ENCODE data around the gene SDHC. TPM values are rescaled to one million over a fixed set of nuclear protein-coding genes. Genes with fewer than 3 reads are reported as not detected.
"Not testable (repeated sequence)": the region's sequence is repeated elsewhere in the genome, so short reads cannot be mapped to it uniquely, and the experiment has no call there.

SDHC gene
- total RNA-seq, 1 experiment from 2014 or later = 204 TPM

GRCh38 chr1:161407451-161407985, 93.3 kb downstream of the SDHC start:
- H3K27me3 Mint-ChIP-seq (ENCODE audit: insufficient read depth, unreplicated experiment) = no peaks in the 10 kb centered on the region
- CTCF ChIA-PET = interaction anchor here (0.6 to 0.7 kb wide), 2 partner anchors 9 to 220 kb away, joined by 3 to 5 read pairs; no protein-coding TSS in a partner anchor
- no peak for DNase-seq (ENCODE audit: unreplicated experiment)
- TF ChIP-seq CTCF (IDR thresholded peaks at IDR 0.05; ENCODE audit: unreplicated experiment) = no peak
- POLR2A ChIA-PET = interaction anchor here (0.6 to 0.8 kb wide), 2 partner anchors 16 to 32 kb away, joined by 3 read pairs; no protein-coding TSS in a partner anchor
- H3K4me1 Mint-ChIP-seq (ENCODE audit: insufficient read depth, unreplicated experiment) = no peaks in the 10 kb centered on the region
- no TSS peak for BruUV-seq (replicated peaks)
- H3K27ac Mint-ChIP-seq (ENCODE audit: low read depth, unreplicated experiment) = no peak overlapping the region
- no peak overlapping the region for H3K4me3 Mint-ChIP-seq (ENCODE audit: unreplicated experiment)
- intact Hi-C loops (cut with micrococcal nuclease) = no loop called here
- H3K36me3 Mint-ChIP-seq (ENCODE audit: insufficient read depth, unreplicated experiment) = no peaks in the 10 kb centered on the region
- H3K9me3 Mint-ChIP-seq (ENCODE audit: unreplicated experiment) = no peaks in the 10 kb centered on the region

GRCh38 chr1:161408429-161409052, 94.4 kb downstream of the SDHC start:
- Mint-ChIP-seq H3K36me3 (ENCODE audit: insufficient read depth, unreplicated experiment) (no peaks in the 10 kb centered on the region), H3K27me3 (ENCODE audit: insufficient read depth, unreplicated experiment) (no peaks in the 10 kb centered on the region), H3K27ac (ENCODE audit: low read depth, unreplicated experiment) (no peak overlapping the region), H3K4me1 (ENCODE audit: insufficient read depth, unreplicated experiment) (no peaks in the 10 kb centered on the region), H3K9me3 (ENCODE audit: unreplicated experiment) (no peaks in the 10 kb centered on the region), H3K4me3 (ENCODE audit: unreplicated experiment) (no peak overlapping the region)
- no TSS peak for BruUV-seq (replicated peaks)
- CTCF ChIA-PET = interaction anchor here (0.7 to 1.0 kb wide), 3 partner anchors 8 to 629 kb away, joined by 3 to 4 read pairs (median 3); no protein-coding TSS in a partner anchor
- no peak for DNase-seq (ENCODE audit: unreplicated experiment)
- TF ChIP-seq CTCF (IDR thresholded peaks at IDR 0.05; ENCODE audit: unreplicated experiment) = no peak
- intact Hi-C loops (cut with micrococcal nuclease) = no loop called here
- POLR2A ChIA-PET = interaction anchor here (0.8 kb wide), 1 partner anchor 17 kb away, joined by 3 read pairs; no protein-coding TSS in a partner anchor

GRCh38 chr1:161409848-161410635, 95.9 kb downstream of the SDHC start:
- BruUV-seq (replicated peaks); H3K27me3 Mint-ChIP-seq (ENCODE audit: insufficient read depth, unreplicated experiment); H3K4me3 Mint-ChIP-seq (ENCODE audit: unreplicated experiment); DNase-seq (ENCODE audit: unreplicated experiment); CTCF ChIA-PET; H3K36me3 Mint-ChIP-seq (ENCODE audit: insufficient read depth, unreplicated experiment); H3K27ac Mint-ChIP-seq (ENCODE audit: low read depth, unreplicated experiment); POLR2A ChIA-PET; H3K9me3 Mint-ChIP-seq (ENCODE audit: unreplicated experiment); H3K4me1 Mint-ChIP-seq (ENCODE audit: insufficient read depth, unreplicated experiment); intact Hi-C loops (cut with micrococcal nuclease): not testable (repeated sequence)

- BruUV-seq (replicated peaks); H3K9me3 Mint-ChIP-seq (ENCODE audit: unreplicated experiment); intact Hi-C loops (cut with micrococcal nuclease); H3K4me3 Mint-ChIP-seq (ENCODE audit: unreplicated experiment); H3K27ac Mint-ChIP-seq (ENCODE audit: low read depth, unreplicated experiment); H3K4me1 Mint-ChIP-seq (ENCODE audit: insufficient read depth, unreplicated experiment); POLR2A ChIA-PET; H3K27me3 Mint-ChIP-seq (ENCODE audit: insufficient read depth, unreplicated experiment); DNase-seq (ENCODE audit: unreplicated experiment); H3K36me3 Mint-ChIP-seq (ENCODE audit: insufficient read depth, unreplicated experiment): not testable (repeated sequence)
- CTCF ChIA-PET = interaction anchor here (0.7 kb wide), 1 partner anchor 67 kb away, joined by 3 read pairs; no protein-coding TSS in a partner anchor
These were observed 96.4 kb downstream of the SDHC start for GRCh38 chr1:161410636-161410970.

Other genes starting within 250 kb of the SDHC start
- gene ARHGAP30, start 244.5 kb upstream of the SDHC start, total RNA-seq (2022) = 0.34 and 0.58 TPM in 2 replicates
- 7.0 and 11.2 TPM in 2 replicates for gene NECTIN4, start 224.8 kb upstream of the SDHC start, total RNA-seq (2022)
- not detected in 2 replicates for gene KLHDC9, start 216.0 kb upstream of the SDHC start, total RNA-seq (2022)
- 514 and 683 TPM in 2 replicates for gene PFDN2, start 196.3 kb upstream of the SDHC start, total RNA-seq (2022)
- 73.4 and 75.4 TPM in 2 replicates for gene NIT1, start 196.3 kb upstream of the SDHC start, total RNA-seq (2022)
- 63.1 and 73.6 TPM in 2 replicates for gene DEDD, start 181.7 kb upstream of the SDHC start, total RNA-seq (2022)
- 123 and 125 TPM in 2 replicates for gene UFC1, start 160.4 kb upstream of the SDHC start, total RNA-seq (2022)
- 33.8 and 36.6 TPM in 2 replicates for gene USP21, start 154.9 kb upstream of the SDHC start, total RNA-seq (2022)
- gene PPOX, start 148.0 kb upstream of the SDHC start, total RNA-seq (2022) = 30.3 and 32.4 TPM in 2 replicates
- gene B4GALT3, start 136.9 kb upstream of the SDHC start, total RNA-seq (2022) = 50.0 and 51.7 TPM in 2 replicates
- gene ADAMTS4, start 115.3 kb upstream of the SDHC start, total RNA-seq (2022) = not detected in 2 replicates
- gene NDUFS2, start 112.0 kb upstream of the SDHC start, total RNA-seq (2022) = 139 and 149 TPM in 2 replicates
- 1.0 and 2.1 TPM in 2 replicates for gene FCER1G, start 99.1 kb upstream of the SDHC start, total RNA-seq (2022)
- not detected in 2 replicates for gene APOA2, start 90.8 kb upstream of the SDHC start, total RNA-seq (2022)
- 10.0 and 12.3 TPM in 2 replicates for gene TOMM40L, start 88.3 kb upstream of the SDHC start, total RNA-seq (2022)
- not detected in 2 replicates for gene NR1I3, start 76.2 kb upstream of the SDHC start, total RNA-seq (2022)
- gene PCP4L1, start 55.6 kb upstream of the SDHC start, total RNA-seq (2022) = not detected in 2 replicates
- 0.29 and 0.37 TPM in 2 replicates for gene MPZ, start 4.4 kb upstream of the SDHC start, total RNA-seq (2022)
- not detected in 2 replicates for gene CFAP126, start 53.5 kb downstream of the SDHC start, total RNA-seq (2022)
- gene FCGR2A, start 191.1 kb downstream of the SDHC start, total RNA-seq (2022) = not detected in 2 replicates
- gene HSPA6, start 210.2 kb downstream of the SDHC start, total RNA-seq (2022) = 0.28 and 0.52 TPM in 2 replicates
- gene FCGR3A, start 235.4 kb downstream of the SDHC start, total RNA-seq (2022) = not detected in 2 replicates

Measured in MCF 10A (cell line).